ENCODE data around the gene CR1L. TPM values are rescaled to one million over a fixed set of nuclear protein-coding genes. Genes with fewer than 3 reads are reported as not detected.
"Not testable (repeated sequence)": the region's sequence is repeated elsewhere in the genome, so short reads cannot be mapped to it uniquely, and the experiment has no call there.

The CR1L gene
- polyA plus RNA-seq, 5 donors: 0.28 to 1.4 (median 0.44) TPM

GRCh38 chr1:207680590-207681388, 35.9 kb downstream of the CR1L start:
- not testable (repeated sequence) for DNase-seq

- DNase-seq: not testable (repeated sequence)
Observed at GRCh38 chr1:207682872-207683434, 38.0 kb downstream of the CR1L start.

GRCh38 chr1:207690551-207690950, 45.6 kb downstream of the CR1L start:
- not testable (repeated sequence) for DNase-seq

GRCh38 chr1:207691010-207691409, 46.1 kb downstream of the CR1L start:
- DNase-seq: no peak

- no peak for DNase-seq
Observed at GRCh38 chr1:207691841-207692240, 46.9 kb downstream of the CR1L start.

GRCh38 chr1:207692291-207692690, 47.4 kb downstream of the CR1L start:
- DNase-seq: not testable (repeated sequence)

- DNase-seq: no peak
Observed at GRCh38 chr1:207695891-207696290, 51.0 kb downstream of the CR1L start.

- DNase-seq: peak; percentile 8 to 12
Observed at GRCh38 chr1:207698822-207699483, 54.0 kb downstream of the CR1L start.

- DNase-seq: no peak
Observed at GRCh38 chr1:207702317-207702716, 57.4 kb downstream of the CR1L start.

GRCh38 chr1:207703712-207704111, 58.8 kb downstream of the CR1L start:
- no peak for DNase-seq

- not testable (repeated sequence) for DNase-seq
Observed at GRCh38 chr1:207708004-207708403, 63.1 kb downstream of the CR1L start.

- DNase-seq: no peak
Observed at GRCh38 chr1:207711285-207711684, 66.4 kb downstream of the CR1L start.

- DNase-seq: not testable (repeated sequence)
Observed at GRCh38 chr1:207712701-207713100, 67.8 kb downstream of the CR1L start.

GRCh38 chr1:207713529-207713928, 68.6 kb downstream of the CR1L start:
- DNase-seq: no peak

- no peak for DNase-seq
Observed at GRCh38 chr1:207719234-207719633, 74.3 kb downstream of the CR1L start.

- not testable (repeated sequence) for DNase-seq
Observed at GRCh38 chr1:207728200-207728858, 83.4 kb downstream of the CR1L start.

- not testable (repeated sequence) for DNase-seq
Observed at GRCh38 chr1:207737503-207738157, 92.7 kb downstream of the CR1L start.

GRCh38 chr1:207738158-207738659, 93.3 kb downstream of the CR1L start:
- DNase-seq: not testable (repeated sequence)

GRCh38 chr1:207740207-207740606, 95.3 kb downstream of the CR1L start:
- DNase-seq: no peak

GRCh38 chr1:207742850-207743555, 98.1 kb downstream of the CR1L start:
- DNase-seq: no peak
